Neural progenitor cell (in vitro differentiated cells): ENCODE measurements around the gene KRTAP4-12. TPM values are rescaled to one million over a fixed set of nuclear protein-coding genes. Genes with fewer than 3 reads are reported as not detected.
"Not testable (repeated sequence)": the region's sequence is repeated elsewhere in the genome, so short reads cannot be mapped to it uniquely, and the experiment has no call there.

Experiments
- DNase-seq: peaks from one replicate; pipeline ENCODE4 v3.0.0-alpha.2; 2016; ENCODE audit warnings: low spot score
- H2AFZ ChIP-seq: fragments of 200-600 bp; sonication (generic); replicated peaks from 2 replicates; pipeline ENCODE4 v1.6.1; 2016; ENCODE audit warnings: antibody characterized with exemption
- H3F3A ChIP-seq: fragments of 200-600 bp; sonication (generic); 2 replicates; pipeline ENCODE4 v1.6.1; 2016; ENCODE audit warnings: antibody characterized with exemption, low read depth
- H3K27ac ChIP-seq: fragments of 200-600 bp; sonication (generic); 2 replicates; pipeline ENCODE4 v1.5.1; 2016; ENCODE audit warnings: mild to moderate bottlenecking
- H3K27me3 ChIP-seq: fragments of 200-600 bp; sonication (generic); 2 replicates; pipeline ENCODE4 v1.6.1; 2016; ENCODE audit warnings: mild to moderate bottlenecking, moderate library complexity
- H3K36me3 ChIP-seq: fragments of 200-600 bp; sonication (generic); 2 replicates; pipeline ENCODE4 v1.5.1; 2016
- H3K4me1 ChIP-seq: fragments of 200-600 bp; sonication (generic); 2 replicates; pipeline ENCODE4 v1.6.1; 2016; ENCODE audit warnings: mixed run types
- H3K4me2 ChIP-seq: fragments of 200-600 bp; sonication (generic); 2 replicates; pipeline ENCODE4 v1.6.1; 2016
- H3K4me3 ChIP-seq: fragments of 200-600 bp; sonication (generic); 2 replicates; pipeline ENCODE4 v1.5.1; 2016
- H3K79me2 ChIP-seq: fragments of 200-600 bp; sonication (generic); 2 replicates; pipeline ENCODE4 v1.6.1; 2016; ENCODE audit warnings: low read depth
- H3K9ac ChIP-seq: fragments of 200-600 bp; sonication (generic); 2 replicates; pipeline ENCODE4 v1.6.1; 2016
- H3K9me3 ChIP-seq: fragments of 200-600 bp; sonication (generic); 2 replicates; pipeline ENCODE4 v1.5.1; 2016; ENCODE audit warnings: low read depth
- H4K20me1 ChIP-seq: fragments of 200-600 bp; sonication (generic); 2 replicates; pipeline ENCODE4 v1.6.1; 2016; ENCODE audit warnings: low read depth
- H3K27ac Mint-ChIP-seq: 3 replicates; pipeline ENCODE4 v1.8.0; 2021; ENCODE audit warnings: mixed read lengths
- H3K27me3 Mint-ChIP-seq: 2 replicates; pipeline ENCODE4 v1.8.0; 2022; ENCODE audit warnings: low read depth, mild to moderate bottlenecking, inconsistent platforms, moderate library complexity, mixed read lengths; ENCODE audit not compliant: insufficient read depth
- H3K36me3 Mint-ChIP-seq: 3 replicates; pipeline ENCODE4 v1.8.0; 2021; ENCODE audit warnings: mixed read lengths
- H3K4me1 Mint-ChIP-seq: 3 replicates; pipeline ENCODE4 v1.8.0; 2021; ENCODE audit warnings: mixed read lengths
- H3K4me3 Mint-ChIP-seq: 3 replicates; pipeline ENCODE4 v1.8.0; 2021; ENCODE audit warnings: mild to moderate bottlenecking, moderate library complexity, mixed read lengths
- H3K9me3 Mint-ChIP-seq: 3 replicates; pipeline ENCODE4 v1.8.0; 2020; ENCODE audit warnings: mixed read lengths
- EZH2 ChIP-seq: fragments of 200-600 bp; sonication (generic); IDR thresholded peaks from 2 replicates; pipeline ENCODE4 v1.6.1; 2017; ENCODE audit warnings: antibody characterized with exemption, mild to moderate bottlenecking, moderate library complexity
- EZH2phosphoT487 ChIP-seq: fragments of 200-600 bp; sonication (generic); IDR thresholded peaks from 2 replicates; pipeline ENCODE4 v1.6.1; 2017; ENCODE audit warnings: antibody characterized with exemption
- total RNA-seq: library from RNA; depleted of rRNA; stranded (reverse); fragments of >200 nt; gene quantifications from 2 replicates; pipeline ENCODE4 v1.2.3, GENCODE V29; 2015; ENCODE audit warnings: low replicate concordance
- TF ChIP-seq, protein P1 (sequence below): fragments of 200-600 bp; sonication (generic); IDR thresholded peaks from 2 replicates; pipeline ENCODE4 v1.5.1; 2017; ENCODE audit warnings: antibody characterized with exemption, mild to moderate bottlenecking

The KRTAP4-12 gene
- total RNA-seq, 1 donor from 2014 or later: not detected

DNA sequence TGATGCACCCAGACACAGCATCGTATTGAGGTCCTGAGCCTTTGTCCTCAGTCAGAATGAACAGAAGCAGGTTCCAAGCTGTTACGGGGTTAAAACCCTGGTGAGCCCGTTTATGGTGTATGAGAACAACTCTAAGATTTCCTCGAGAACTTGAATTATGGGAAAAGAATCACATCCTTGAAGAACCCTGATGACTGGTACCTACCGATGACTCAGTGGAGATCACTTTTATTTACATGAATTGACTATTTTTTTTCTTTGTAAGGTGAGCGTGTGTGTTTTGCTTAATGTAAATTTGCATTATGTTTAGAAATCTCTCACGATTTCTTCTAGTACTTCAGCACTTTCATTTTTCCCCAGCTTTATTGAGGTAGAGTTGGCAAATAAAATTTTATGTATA lies 39.8 kb upstream of the KRTAP4-12 start:
- no peak overlapping the region for H3K27ac ChIP-seq
- no peak overlapping the region for H3K4me3 ChIP-seq
- Mint-ChIP-seq H3K4me3 (no peak overlapping the region), H3K27me3 (peaks cover 4% of the 10 kb centered on the region), H3K36me3 (no peaks in the 10 kb centered on the region), H3K9me3 (no peaks in the 10 kb centered on the region), H3K27ac (no peak overlapping the region), H3K4me1 (peaks cover 3% of the 10 kb centered on the region)
- H2AFZ ChIP-seq: peak overlapping the region; percentile 83
- no peaks in the 10 kb centered on the region for H3K9me3 ChIP-seq
- no peaks in the 10 kb centered on the region for H3K4me1 ChIP-seq
- H3K4me2 ChIP-seq: no peak overlapping the region
- H3K9ac ChIP-seq: no peak overlapping the region
- no peaks in the 10 kb centered on the region for H3K36me3 ChIP-seq
- H4K20me1 ChIP-seq: no peaks in the 10 kb centered on the region
- no peaks in the 10 kb centered on the region for H3F3A ChIP-seq
- no peaks in the 10 kb centered on the region for H3K79me2 ChIP-seq
- DNase-seq: no peak
- H3K27me3 ChIP-seq: no peaks in the 10 kb centered on the region
- TF ChIP-seq EZH2 (no peak), EZH2phosphoT487 (no peak)
- TF ChIP-seq, protein P1, sequence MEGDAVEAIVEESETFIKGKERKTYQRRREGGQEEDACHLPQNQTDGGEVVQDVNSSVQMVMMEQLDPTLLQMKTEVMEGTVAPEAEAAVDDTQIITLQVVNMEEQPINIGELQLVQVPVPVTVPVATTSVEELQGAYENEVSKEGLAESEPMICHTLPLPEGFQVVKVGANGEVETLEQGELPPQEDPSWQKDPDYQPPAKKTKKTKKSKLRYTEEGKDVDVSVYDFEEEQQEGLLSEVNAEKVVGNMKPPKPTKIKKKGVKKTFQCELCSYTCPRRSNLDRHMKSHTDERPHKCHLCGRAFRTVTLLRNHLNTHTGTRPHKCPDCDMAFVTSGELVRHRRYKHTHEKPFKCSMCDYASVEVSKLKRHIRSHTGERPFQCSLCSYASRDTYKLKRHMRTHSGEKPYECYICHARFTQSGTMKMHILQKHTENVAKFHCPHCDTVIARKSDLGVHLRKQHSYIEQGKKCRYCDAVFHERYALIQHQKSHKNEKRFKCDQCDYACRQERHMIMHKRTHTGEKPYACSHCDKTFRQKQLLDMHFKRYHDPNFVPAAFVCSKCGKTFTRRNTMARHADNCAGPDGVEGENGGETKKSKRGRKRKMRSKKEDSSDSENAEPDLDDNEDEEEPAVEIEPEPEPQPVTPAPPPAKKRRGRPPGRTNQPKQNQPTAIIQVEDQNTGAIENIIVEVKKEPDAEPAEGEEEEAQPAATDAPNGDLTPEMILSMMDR: no peak

DNA sequence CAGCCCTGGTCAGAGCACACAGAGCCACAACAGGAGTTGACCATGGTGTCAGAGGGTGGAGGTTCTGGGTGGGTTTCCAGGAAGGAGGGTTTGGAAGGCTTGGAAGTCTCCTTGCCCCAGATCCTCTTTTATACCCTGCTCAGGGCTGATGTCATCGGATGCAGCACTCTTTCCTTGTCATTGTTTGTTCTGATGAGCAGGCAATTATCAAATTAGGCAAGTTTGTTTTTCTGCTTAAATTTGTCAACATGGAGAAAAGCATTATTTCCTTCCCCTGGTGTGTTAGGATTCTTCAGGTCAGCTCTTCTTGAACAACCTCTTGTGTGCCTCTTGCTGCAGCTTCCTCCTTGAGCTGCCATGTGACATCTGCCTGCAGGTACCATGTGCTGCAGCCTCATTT lies 36.7 kb upstream of the KRTAP4-12 start, which contains the start of gene KRTAP4-4:
Gene KRTAP4-4 (minus strand): TSS at position 101 of the 400 bp plus-strand sequence. CDS start 57 bp downstream, at position 44.
- peak within 1 kb of the TSS; percentile 58 for H3K27ac Mint-ChIP-seq
- TF ChIP-seq EZH2 (no peak), EZH2phosphoT487 (no peak)
- TF ChIP-seq, protein P1: no peak
- Histone ChIP-seq H3K4me1 (no peaks in the 10 kb centered on the region), H3K9ac (no peak within 1 kb of the TSS), H3K4me3 (no peak within 1 kb of the TSS), H3F3A (no peaks in the 10 kb centered on the region), H3K4me2 (no peak within 1 kb of the TSS), H4K20me1 (no peaks in the 10 kb centered on the region), H2AFZ (no peak within 1 kb of the TSS), H3K79me2 (no peaks in the 10 kb centered on the region), H3K9me3 (no peaks in the 10 kb centered on the region), H3K36me3 (no peaks in the 10 kb centered on the region), H3K27ac (no peak within 1 kb of the TSS), H3K27me3 (no peaks in the 10 kb centered on the region)
- DNase-seq: no peak
- no peak within 1 kb of the TSS for H3K4me3 Mint-ChIP-seq
- peaks cover 4% of the 10 kb centered on the region for H3K27me3 Mint-ChIP-seq
- no peaks in the 10 kb centered on the region for H3K4me1 Mint-ChIP-seq
- no peaks in the 10 kb centered on the region for H3K36me3 Mint-ChIP-seq
- H3K9me3 Mint-ChIP-seq: no peaks in the 10 kb centered on the region

DNA sequence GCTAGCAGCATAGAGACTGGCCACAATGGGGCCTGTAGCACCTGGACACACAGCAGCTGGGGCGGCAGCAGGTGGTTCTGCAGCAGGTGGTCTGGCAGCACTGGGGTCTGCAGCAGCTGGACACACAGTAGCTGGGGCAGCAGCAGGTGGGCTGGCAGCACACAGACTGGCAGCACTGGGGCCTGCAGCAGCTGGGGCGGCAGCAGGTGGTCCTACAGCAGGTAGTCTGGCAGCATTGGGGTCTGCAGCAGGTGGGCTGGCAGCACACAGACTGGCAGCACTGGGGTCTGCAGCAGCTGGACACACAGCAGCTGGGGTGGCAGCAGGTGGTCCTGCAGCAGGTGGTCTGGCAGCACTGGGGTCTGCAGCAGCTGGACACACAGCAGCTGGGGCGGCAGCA lies 36.2 kb upstream of the KRTAP4-12 start:
- H3K4me3 ChIP-seq, H3K4me3 Mint-ChIP-seq, H4K20me1 ChIP-seq, H3K4me1 ChIP-seq, H3K27ac ChIP-seq, H3K9ac ChIP-seq, H2AFZ ChIP-seq, H3K4me2 ChIP-seq, DNase-seq, H3K4me1 Mint-ChIP-seq, H3F3A ChIP-seq, H3K36me3 Mint-ChIP-seq, H3K36me3 ChIP-seq, H3K27me3 ChIP-seq, H3K27ac Mint-ChIP-seq, H3K79me2 ChIP-seq, H3K27me3 Mint-ChIP-seq, H3K9me3 Mint-ChIP-seq, H3K9me3 ChIP-seq: not testable (repeated sequence)

DNA sequence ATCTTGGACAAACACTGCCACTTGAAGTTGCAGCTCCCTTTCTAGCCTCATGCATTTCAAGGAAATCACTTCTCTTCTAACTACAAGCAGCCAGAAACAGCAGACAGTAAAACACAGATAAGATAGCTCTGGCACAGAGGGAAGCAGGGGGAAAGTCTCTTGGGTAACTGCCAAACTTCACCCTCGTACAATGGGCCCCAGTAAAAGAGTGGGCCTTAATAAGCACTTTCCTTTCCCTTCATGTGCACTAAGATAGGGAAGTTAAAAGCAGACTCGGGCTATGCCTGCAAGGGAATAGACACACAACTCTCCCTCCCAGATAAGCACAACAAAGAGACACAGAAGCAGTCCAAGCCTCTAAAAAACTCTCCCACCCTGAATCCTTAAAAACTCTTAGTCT lies 29.9 kb upstream of the KRTAP4-12 start:
- peak overlapping the region; percentile 52 for H2AFZ ChIP-seq
- Mint-ChIP-seq H3K4me3 (no peak overlapping the region), H3K27me3 (peaks cover 2% of the 10 kb centered on the region), H3K36me3 (no peaks in the 10 kb centered on the region), H3K9me3 (no peaks in the 10 kb centered on the region), H3K27ac (no peak overlapping the region), H3K4me1 (no peaks in the 10 kb centered on the region)
- no peaks in the 10 kb centered on the region for H3F3A ChIP-seq
- no peaks in the 10 kb centered on the region for H3K79me2 ChIP-seq
- no peak overlapping the region for H3K4me2 ChIP-seq
- H3K9ac ChIP-seq: no peak overlapping the region
- no peak for TF ChIP-seq EZH2
- TF ChIP-seq, protein P1: no peak
- no peak for TF ChIP-seq EZH2phosphoT487
- H3K4me1 ChIP-seq: no peaks in the 10 kb centered on the region
- no peak overlapping the region for H3K4me3 ChIP-seq
- H3K27ac ChIP-seq: no peak overlapping the region
- H4K20me1 ChIP-seq: no peaks in the 10 kb centered on the region
- H3K36me3 ChIP-seq: no peaks in the 10 kb centered on the region
- DNase-seq: no peak
- H3K9me3 ChIP-seq: no peaks in the 10 kb centered on the region
- no peaks in the 10 kb centered on the region for H3K27me3 ChIP-seq
